Fibroblast of the aortic adventitia (primary cell): ENCODE measurements around the gene STK4. TPM values are rescaled to one million over a fixed set of nuclear protein-coding genes. Genes with fewer than 3 reads are reported as not detected.
A peak's percentile ranks its signal among the peaks of the same experiment; 100 is the strongest.

Experiments
- DNase-seq: peaks from one replicate; pipeline ENCODE4 v3.0.0-alpha.2; 2010; ENCODE audit warnings: low read depth
- H3K4me3 ChIP-seq: 2 replicates; pipeline ENCODE4 v1.5.1; 2011; ENCODE audit warnings: low read depth, mild to moderate bottlenecking, control low read depth, low read length, moderate library complexity
- CTCF ChIP-seq: IDR thresholded peaks from 2 replicates; pipeline ENCODE4 v1.5.1; 2011; ENCODE audit warnings: mild to moderate bottlenecking, low read length, control low read depth, inconsistent platforms; ENCODE audit not compliant: insufficient read depth
- total RNA-seq: library from RNA; depleted of rRNA; stranded (reverse); fragments of >200 nt; gene quantifications from 2 replicates; pipeline ENCODE4 v1.2.3, GENCODE V29; 2012; ENCODE audit warnings: low replicate concordance

The STK4 gene
- total RNA-seq, 1 donor = 41.6 TPM

GRCh38 chr20:45032781-45033180 lies 66.5 kb downstream of the STK4 start:
- TF ChIP-seq CTCF = no peak
- H3K4me3 ChIP-seq = no peak overlapping the region
- DNase-seq = no peak

GRCh38 chr20:45034436-45034835 lies 68.1 kb downstream of the STK4 start:
- DNase-seq = no peak
- no peak overlapping the region for H3K4me3 ChIP-seq
- TF ChIP-seq CTCF = no peak

- TF ChIP-seq CTCF = no peak
- peak; percentile 70 for DNase-seq
These were observed 69.9 kb downstream of the STK4 start for GRCh38 chr20:45036044-45036755.

GRCh38 chr20:45037050-45037449 lies 70.7 kb downstream of the STK4 start:
- H3K4me3 ChIP-seq = no peak overlapping the region
- TF ChIP-seq CTCF = no peak
- peak; percentile 68 for DNase-seq

More at GRCh38 chr20:45036044-45036755, 69.9 kb downstream of the STK4 start:
- no peak overlapping the region for H3K4me3 ChIP-seq

- no peak for TF ChIP-seq CTCF
- no peak for DNase-seq
- H3K4me3 ChIP-seq = no peak overlapping the region
These were observed 71.3 kb downstream of the STK4 start for GRCh38 chr20:45037635-45038034.

GRCh38 chr20:45038745-45039474 lies 72.6 kb downstream of the STK4 start:
- no peak for TF ChIP-seq CTCF
- DNase-seq = no peak
- H3K4me3 ChIP-seq = no peak overlapping the region

- no peak overlapping the region for H3K4me3 ChIP-seq
- peak; percentile 57 for DNase-seq
- no peak for TF ChIP-seq CTCF
These were observed 73.1 kb downstream of the STK4 start for GRCh38 chr20:45039475-45039820.
